HepG2 (cell line): ENCODE results near the gene DNAJA2. TPM values are rescaled to one million over a fixed set of nuclear protein-coding genes. Genes with fewer than 3 reads are reported as not detected.

ENCODE experiments used
- ARNT ChIP-seq: fragments of 450-650 bp; IDR thresholded peaks from 2 replicates; pipeline ENCODE4 v1.6.1; 2017
- ASH2L ChIP-seq: fragments of 300-600, 200-600 bp; sonication (generic); IDR thresholded peaks from 2 replicates; pipeline ENCODE4 v1.7.0; 2017; ENCODE audit warnings: low read depth, mild to moderate bottlenecking, moderate library complexity, mixed read lengths, low read length; ENCODE audit not compliant: insufficient read length
- NCOA5 ChIP-seq: sonication (generic); formaldehyde crosslinking; IDR thresholded peaks from 2 replicates; pipeline ENCODE4 v1.4.0; 2020; ENCODE audit warnings: missing genetic modification reagents
- NR1H2 ChIP-seq: sonication (generic); formaldehyde crosslinking; IDR thresholded peaks from 2 replicates; pipeline ENCODE4 v1.8.1; 2022; ENCODE audit warnings: low read depth, missing genetic modification reagents, borderline replicate concordance
- PAXIP1 ChIP-seq: sonication (generic); formaldehyde crosslinking; conservative IDR thresholded peaks from 2 replicates; pipeline ENCODE4 v1.4.0; 2020; ENCODE audit warnings: mild to moderate bottlenecking, missing genetic modification reagents, moderate library complexity
- PHF20 ChIP-seq: sonication (generic); formaldehyde crosslinking; IDR thresholded peaks from 2 replicates; pipeline ENCODE4 v1.5.0; 2020; ENCODE audit warnings: mild to moderate bottlenecking, missing genetic modification reagents
- RBM22 ChIP-seq: fragments of 200-400 bp; formaldehyde crosslinking; optimal IDR thresholded peaks from 2 replicates; pipeline ENCODE3; 2017; ENCODE audit warnings: mild to moderate bottlenecking, low read length, moderate library complexity
- REL ChIP-seq: sonication (generic); formaldehyde crosslinking; conservative IDR thresholded peaks from 2 replicates; pipeline ENCODE4 v1.8.0; 2022; ENCODE audit warnings: mild to moderate bottlenecking, missing genetic modification reagents, moderate library complexity
- RXRB ChIP-seq: IDR thresholded peaks from 2 replicates; pipeline ENCODE4 v1.6.1; 2016; ENCODE audit warnings: borderline replicate concordance, missing genetic modification reagents, missing compliant biosample characterization
- STAG1 ChIP-seq: sonication (generic); formaldehyde crosslinking; IDR thresholded peaks from 2 replicates; pipeline ENCODE4 v1.4.0; 2020; ENCODE audit warnings: missing genetic modification reagents
- TEAD3 ChIP-seq: optimal IDR thresholded peaks from 2 replicates; pipeline ENCODE3; 2016; ENCODE audit warnings: borderline replicate concordance
- ZBTB46 ChIP-seq: sonication (generic); formaldehyde crosslinking; IDR thresholded peaks from 2 replicates; pipeline ENCODE4 v1.4.0; 2020; ENCODE audit warnings: mild to moderate bottlenecking, missing genetic modification reagents, borderline replicate concordance
- ZC3H13 ChIP-seq: sonication (generic); formaldehyde crosslinking; IDR thresholded peaks from 2 replicates; pipeline ENCODE4 v1.8.1; 2023; ENCODE audit warnings: mild to moderate bottlenecking, missing genetic modification reagents, moderate library complexity
- ZNF563 ChIP-seq: sonication (generic); formaldehyde crosslinking; IDR thresholded peaks from 2 replicates; pipeline ENCODE4 v1.8.0; 2022; ENCODE audit warnings: mild to moderate bottlenecking, moderate library complexity, missing genetic modification reagents
- ZNF883 ChIP-seq: sonication (generic); formaldehyde crosslinking; IDR thresholded peaks from 2 replicates; pipeline ENCODE4 v1.5.1; 2020; ENCODE audit warnings: mild to moderate bottlenecking, missing genetic modification reagents; ENCODE audit errors: not compliant biosample characterization
- polyA plus RNA-seq, 8 experiments: library from polyadenylated mRNA; depleted of rRNA in 3 of 8; stranded (reverse) in 7 of 8; unstranded in 1 of 8; fragments of >200 nt; fragmentation: Illumina TruSeq in 4 of 8; extraction: Trizol in 4 of 8; gene quantifications; 2 replicates each; pipeline versions ENCODE4 v1.2.1 to v1.2.3, GENCODE V29; 2011 to 2016; ENCODE audit warnings: low read depth in 4 of 8, missing spikeins in 1 of 8, mixed read lengths in 1 of 8; ENCODE audit not compliant: insufficient read depth in 1 of 8
- total RNA-seq, 5 experiments: library from RNA; depleted of rRNA; stranded (reverse); fragments of >200 nt; fragmentation: Illumina TruSeq; extraction: Trizol; gene quantifications; 2 replicates each; pipeline ENCODE4 v1.2.3, GENCODE V29; 2016; ENCODE audit warnings: low read depth in 1 of 5
- TF ChIP-seq, protein P1 (sequence below): sonication (generic); formaldehyde crosslinking; IDR thresholded peaks from 2 replicates; pipeline ENCODE4 v1.5.0; 2020; ENCODE audit warnings: mild to moderate bottlenecking, missing genetic modification reagents, moderate library complexity
- TF ChIP-seq, protein P2 (sequence below): IDR thresholded peaks from 2 replicates; pipeline ENCODE4 v1.6.1; 2016

DNAJA2 gene
- total and polyA plus RNA-seq, 2 of the 13 experiments (the other 11 are each of a cell fraction or from before 2014, with no cell fraction given) = 25.4 to 176 TPM

DNA sequence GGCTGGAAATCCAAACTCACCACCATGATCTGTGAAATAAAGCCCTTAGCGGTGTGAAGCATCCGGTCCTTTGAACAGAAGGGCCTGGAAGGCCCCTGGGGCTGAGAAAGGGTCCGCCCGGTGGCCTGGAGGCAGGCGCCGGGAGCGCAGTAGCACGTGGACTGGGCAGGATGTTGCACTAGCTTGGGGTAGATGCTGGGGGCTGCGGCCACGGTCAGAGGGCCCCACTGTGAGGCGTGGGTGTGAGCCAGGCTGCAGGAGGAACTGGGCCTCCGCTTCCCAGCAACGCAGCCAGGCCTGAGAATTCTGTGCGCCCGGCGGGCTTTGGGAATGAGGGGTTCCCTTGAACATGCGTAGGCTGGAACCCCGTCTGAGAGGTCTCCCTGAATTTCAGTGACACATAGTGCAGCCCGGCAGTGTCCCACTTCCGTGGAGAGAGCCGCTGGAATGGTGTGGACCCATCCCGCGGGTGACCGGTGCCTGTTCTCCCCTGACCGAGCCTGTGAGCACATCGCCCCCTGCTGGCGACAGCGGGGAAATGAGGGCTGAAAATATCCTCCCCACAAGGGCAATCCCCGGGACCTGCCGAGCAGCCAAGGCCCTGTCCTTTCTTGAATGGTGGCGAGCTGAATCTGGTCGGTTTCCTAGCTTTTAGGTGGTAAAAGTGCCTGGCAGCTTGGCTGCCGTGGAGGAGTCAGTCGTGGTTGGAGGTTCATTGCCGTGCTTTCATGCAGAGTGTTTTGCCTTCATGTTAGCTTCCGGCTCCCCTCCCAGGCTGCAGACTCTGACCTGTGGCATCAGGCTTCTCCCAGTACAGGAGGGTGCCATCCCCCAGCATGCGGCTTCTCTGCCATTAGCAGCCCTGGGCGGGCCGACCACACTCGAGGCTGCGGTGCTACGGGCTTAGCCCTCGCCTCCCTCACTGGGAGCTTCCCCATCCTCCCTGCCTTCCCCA lies 43.8 kb downstream of the DNAJA2 start (continued):
- no peak for TF ChIP-seq PAXIP1
- TF ChIP-seq ZC3H13 (CRISPR knock-in tag) = peak; percentile 77
- TF ChIP-seq ARNT = no peak
- TF ChIP-seq ASH2L = peak; percentile 26
- 0 out of 2 replicates have a peak, but pooled peaks have one; percentile 46 for TF ChIP-seq ZBTB46 (CRISPR knock-in tag)
- no peak for TF ChIP-seq PHF20 (CRISPR knock-in tag)
- 0 out of 2 replicates have a peak, but pooled peaks have one; percentile 45 for TF ChIP-seq NCOA5 (CRISPR knock-in tag)
- TF ChIP-seq, protein P1, sequence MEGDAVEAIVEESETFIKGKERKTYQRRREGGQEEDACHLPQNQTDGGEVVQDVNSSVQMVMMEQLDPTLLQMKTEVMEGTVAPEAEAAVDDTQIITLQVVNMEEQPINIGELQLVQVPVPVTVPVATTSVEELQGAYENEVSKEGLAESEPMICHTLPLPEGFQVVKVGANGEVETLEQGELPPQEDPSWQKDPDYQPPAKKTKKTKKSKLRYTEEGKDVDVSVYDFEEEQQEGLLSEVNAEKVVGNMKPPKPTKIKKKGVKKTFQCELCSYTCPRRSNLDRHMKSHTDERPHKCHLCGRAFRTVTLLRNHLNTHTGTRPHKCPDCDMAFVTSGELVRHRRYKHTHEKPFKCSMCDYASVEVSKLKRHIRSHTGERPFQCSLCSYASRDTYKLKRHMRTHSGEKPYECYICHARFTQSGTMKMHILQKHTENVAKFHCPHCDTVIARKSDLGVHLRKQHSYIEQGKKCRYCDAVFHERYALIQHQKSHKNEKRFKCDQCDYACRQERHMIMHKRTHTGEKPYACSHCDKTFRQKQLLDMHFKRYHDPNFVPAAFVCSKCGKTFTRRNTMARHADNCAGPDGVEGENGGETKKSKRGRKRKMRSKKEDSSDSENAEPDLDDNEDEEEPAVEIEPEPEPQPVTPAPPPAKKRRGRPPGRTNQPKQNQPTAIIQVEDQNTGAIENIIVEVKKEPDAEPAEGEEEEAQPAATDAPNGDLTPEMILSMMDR (CRISPR knock-in tag) = peak; percentile 94
- no peak for TF ChIP-seq REL (CRISPR knock-in tag)
- TF ChIP-seq RBM22 = peak; percentile 97
- peak; percentile 85 for TF ChIP-seq ZNF883 (CRISPR knock-in tag)
- no peak for TF ChIP-seq NR1H2 (CRISPR knock-in tag)
- TF ChIP-seq, protein P2, sequence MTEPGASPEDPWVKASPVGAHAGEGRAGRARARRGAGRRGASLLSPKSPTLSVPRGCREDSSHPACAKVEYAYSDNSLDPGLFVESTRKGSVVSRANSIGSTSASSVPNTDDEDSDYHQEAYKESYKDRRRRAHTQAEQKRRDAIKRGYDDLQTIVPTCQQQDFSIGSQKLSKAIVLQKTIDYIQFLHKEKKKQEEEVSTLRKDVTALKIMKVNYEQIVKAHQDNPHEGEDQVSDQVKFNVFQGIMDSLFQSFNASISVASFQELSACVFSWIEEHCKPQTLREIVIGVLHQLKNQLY (CRISPR knock-in tag) = no peak
- TF ChIP-seq TEAD3 (CRISPR knock-in tag) = no peak
- no peak; the same call in 1 of the 2 replicates for TF ChIP-seq RXRB (CRISPR knock-in tag)
- peak; percentile 38; the same call in 1 of the 2 replicates for TF ChIP-seq ZNF563 (CRISPR knock-in tag)
- TF ChIP-seq STAG1 (CRISPR knock-in tag) = peak; percentile 92
